ENCODE data around the gene RBPJ.

The RBPJ gene

DNA sequence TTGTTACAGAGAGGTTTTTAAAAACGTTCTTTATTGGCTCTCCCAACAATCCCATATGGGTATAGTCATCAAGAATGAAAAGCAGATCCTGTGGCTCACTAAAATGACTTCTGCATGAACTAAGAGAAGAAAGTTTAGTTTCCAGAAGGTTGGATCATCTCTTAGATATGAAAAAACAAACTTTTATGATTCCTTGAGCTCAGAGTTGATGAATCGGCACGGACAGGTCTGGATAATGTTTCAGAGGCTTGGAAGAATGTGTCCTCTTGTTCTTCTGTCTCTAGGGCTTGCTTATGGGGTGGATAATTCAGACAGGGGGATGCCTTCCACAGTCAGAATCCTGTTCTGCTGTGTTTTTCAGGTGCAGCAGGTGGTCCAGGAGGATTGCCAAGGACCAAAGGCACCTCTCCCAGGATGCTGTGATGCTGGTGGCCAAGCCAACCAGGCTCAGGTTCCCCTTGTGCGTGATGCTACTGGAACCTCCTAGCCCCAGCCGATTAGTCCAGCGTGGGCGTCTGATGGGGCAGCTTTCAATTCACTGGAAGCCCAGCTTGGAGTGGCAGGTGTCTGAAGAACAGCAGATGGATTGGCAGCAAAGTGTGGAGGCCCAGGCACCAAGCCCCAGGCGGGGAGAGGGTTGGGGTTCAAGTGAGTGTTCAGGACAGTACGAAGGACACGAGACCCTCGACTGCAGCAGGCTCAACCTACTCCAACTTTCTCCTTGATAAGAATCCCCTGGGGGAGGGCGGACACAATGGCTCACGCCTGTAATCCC, 139.1 kb downstream of the RBPJ start:
- DNase-seq (ENCODE audit: low read depth): no peak

DNA sequence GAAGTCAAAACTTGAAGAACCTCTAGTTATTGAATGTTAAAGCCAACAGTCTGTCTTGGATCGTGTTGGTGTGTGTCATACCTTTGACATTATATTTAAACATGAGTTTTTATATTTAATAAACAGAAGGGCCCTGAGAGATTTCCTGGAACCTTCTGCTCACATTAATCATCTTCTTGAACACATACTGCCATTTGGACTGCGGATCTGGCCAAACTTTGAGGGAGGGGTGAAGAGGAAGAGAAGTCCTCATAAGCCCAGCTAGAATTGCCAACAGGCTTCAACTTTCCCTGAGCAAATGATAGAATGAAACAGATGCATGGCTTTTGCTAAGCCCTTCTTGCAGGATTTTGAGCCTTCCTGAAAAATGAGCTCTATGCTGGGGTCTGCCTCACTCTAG, 142.1 kb downstream of the RBPJ start:
- DNase-seq (ENCODE audit: low read depth): no peak

DNA sequence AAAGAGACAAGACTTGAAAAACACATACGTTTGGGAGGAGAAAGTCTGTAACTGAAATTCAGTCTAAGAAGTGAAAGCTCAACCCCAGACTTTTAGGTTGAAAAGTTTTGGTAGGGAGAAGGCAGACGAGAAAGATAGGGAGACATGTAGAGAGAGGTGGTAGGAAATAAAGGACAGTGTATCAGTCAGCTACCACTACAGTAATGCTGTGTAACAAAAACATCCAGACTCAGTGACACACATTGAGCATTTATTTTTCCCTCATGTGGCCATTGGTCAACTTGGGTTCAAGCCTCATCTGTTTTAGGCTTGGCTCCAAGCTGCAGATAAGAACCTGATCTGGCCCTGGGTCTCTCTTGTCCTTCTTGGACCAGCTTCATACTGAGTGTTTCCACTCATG, 142.6 kb downstream of the RBPJ start:
- DNase-seq (ENCODE audit: low read depth): no peak

DNA sequence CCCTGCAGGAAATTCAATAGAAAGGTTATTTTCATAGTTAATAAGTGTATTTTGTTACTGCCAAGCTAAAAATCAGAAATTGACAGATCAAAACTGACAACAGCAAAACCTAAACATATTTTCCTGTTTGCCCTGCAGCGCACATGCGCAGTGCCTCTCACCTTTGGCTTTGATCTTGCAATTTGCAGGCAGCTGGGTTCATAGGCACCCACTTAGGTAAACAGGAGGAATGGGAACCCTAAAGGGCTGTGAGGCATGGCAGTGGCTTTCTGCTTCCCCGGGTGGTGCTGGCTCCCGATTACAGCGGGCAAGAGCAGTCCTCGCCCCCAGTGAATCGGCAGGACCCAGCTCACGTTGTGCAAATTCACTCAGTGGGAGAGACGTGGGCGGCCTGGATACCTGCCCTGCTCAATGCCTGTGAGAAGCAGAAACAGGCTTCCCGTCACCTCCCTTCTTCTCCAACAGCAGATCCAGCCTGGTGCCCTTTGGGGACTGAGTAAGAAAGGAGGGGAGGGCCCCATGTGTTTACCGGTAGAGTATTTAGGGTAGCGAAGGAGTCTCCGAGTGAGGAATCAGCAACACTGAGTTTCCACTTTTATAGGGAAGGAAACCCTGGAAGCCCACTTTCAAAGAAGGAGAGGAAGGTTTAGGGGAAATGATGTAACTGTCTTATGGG, 143.7 kb downstream of the RBPJ start:
- DNase-seq (ENCODE audit: low read depth): no peak

DNA sequence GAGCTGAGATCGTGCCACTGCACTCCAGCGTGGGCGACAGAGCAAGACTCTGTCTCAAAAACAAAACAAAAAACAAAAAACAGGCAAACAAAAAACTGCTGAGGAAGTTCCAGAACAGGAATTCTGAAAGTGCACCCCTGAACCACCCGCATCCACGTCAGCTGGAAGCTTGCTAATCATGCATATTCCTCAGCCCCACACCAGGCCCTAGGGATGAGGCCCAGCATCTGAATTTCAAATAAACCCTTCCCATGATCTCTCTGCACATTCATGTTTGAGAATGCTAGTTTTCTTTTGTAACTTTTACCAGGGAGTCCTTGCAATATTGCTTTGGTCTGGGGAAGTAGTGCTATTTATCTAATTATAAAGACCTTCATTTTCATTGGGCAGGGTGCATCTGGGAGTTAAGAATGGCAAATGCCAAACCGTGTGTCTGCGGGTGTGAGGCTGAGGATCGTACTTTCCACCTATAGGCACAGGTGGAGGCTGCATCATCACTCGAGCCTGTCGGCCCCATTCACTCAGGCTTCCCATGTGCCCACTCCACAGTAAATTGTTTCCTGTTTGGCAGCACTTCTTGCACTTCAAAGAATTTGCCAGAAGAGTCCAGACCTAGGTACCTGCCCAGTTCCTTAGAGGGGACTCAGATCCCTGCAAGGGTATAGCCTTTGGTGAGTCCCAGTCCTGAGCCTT, 145.9 kb downstream of the RBPJ start:
- DNase-seq (ENCODE audit: low read depth): no peak

DNA sequence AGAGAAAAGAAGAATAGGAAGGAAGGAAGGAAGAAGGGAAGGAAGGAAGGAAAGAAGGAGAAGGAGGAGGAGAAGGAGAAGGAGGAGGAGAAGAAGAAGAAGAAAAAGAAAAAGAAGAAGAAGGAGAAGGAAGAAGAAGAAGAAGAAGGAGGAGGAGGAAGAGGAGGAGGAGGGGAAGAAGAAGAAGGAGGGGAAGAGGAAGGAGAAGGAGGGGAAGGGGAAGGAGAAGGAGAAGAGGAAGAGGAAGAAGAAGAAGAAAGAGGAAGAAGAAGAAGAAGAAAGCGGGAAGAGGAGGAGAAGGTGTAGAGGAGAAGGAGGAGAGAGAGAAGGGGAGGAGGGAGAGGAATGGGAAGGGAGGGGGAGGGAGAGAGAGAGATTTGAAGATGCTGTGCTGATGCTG, 146.9 kb downstream of the RBPJ start:
- no peak for DNase-seq (ENCODE audit: low read depth)

DNA sequence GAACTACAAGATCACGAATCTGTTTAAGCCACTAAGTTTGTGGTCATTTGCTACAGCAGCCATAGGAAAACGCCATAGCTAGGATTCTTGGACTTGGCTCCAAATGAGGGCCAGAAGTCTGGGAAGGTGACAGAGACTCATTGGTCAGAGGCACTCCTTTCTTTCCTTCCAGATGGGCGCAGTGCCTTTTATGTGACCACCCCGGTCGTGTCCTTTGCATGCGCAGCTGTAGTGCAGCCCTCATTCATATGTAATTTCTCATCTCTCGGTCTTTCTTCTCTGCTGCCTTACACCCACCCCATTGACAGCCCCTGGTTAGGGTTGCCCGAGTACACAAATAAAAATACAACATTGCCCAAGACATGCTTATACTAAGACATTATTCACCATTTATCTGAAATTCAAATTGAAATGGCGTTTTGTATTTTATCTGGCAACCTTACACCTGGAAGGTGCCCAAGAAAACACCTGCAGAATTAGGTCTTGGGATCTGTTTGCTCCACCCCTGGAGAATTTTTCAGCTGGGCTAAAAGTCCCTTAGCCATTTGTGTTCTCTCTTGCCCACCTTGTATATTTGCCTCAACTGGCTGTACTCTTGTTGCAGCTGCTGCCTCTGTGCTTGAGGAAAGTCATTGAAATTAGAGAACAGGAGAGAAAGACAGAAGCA, 147.6 kb downstream of the RBPJ start:
- no peak for DNase-seq (ENCODE audit: low read depth)

DNA sequence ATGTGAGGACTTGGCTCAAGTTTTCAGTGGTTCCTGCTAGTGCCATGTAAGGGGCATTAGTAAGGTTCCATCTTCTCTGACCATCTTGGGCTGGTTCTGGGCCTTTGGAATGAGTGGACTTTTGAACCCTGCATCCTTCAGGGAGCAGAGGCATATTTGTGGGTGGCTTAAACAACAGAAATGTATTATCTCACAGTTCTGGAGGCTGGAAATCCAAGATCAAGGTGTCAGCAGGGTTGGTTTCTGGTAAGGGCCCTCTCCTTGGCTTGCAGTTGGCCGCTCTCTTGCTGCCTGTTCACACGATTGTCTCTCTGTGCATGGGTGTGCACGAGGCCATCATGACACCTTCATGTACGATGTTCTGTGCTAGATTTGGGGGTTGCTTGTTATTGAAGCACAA, 148.2 kb downstream of the RBPJ start:
- no peak for DNase-seq (ENCODE audit: low read depth)

DNA sequence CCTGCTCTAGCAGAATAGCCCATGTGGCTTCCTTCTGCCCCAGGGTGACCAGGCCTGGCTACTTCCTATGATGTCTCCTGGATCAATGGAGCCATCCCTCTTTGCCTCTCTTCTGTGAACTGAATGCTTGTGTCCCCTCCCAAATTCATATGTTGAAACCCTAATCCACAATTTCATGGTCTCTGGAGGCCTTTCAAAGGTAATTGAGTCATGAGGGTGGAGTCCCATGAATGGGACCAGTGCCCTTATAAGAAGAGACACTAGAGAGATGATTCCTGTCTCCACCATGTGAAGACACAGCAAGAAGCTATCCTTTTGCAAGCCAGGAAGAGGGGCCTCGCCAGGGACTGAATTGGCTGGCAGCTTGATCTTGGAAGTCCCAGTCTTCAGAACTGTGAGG, 151.1 kb downstream of the RBPJ start:
- no peak for DNase-seq (ENCODE audit: low read depth)

DNA sequence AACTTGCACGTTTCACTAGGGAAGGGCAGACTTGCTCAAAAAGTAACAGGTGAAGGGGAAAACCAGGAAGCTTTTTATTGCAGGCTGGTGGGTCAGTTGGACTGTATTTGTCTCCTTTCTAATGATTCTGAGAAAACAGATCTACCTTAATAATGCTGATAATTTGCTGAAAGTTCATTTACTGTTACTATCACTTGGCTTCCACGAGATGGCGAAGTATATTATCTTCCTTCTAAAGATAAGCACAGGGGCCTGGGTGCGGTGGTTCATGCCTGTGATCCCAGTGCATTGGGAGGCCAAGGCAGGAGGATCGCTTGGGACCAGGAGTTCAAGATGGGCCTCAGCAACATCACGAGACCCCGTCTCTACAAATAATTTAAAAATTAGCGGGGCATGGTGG, 153.1 kb downstream of the RBPJ start:
- no peak for DNase-seq (ENCODE audit: low read depth)

DNA sequence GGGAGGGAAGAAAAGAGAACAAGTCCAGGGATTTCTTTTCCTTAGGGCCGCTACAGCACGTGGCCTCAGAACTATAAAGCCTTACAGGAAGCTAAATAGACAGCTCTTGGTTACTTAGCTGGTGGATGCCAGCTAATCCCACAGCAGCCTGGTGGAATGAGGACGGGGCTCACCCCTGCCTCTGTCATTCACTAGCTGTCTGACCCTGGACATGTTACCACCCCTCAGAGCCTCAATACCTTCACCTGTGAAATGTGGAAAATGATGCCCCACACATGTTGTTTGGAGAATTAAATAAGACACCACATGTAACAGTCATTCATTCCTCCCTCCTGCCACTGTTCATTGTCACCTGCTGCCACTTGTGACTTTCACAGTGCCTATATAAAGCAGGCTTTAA, 153.7 kb downstream of the RBPJ start:
- DNase-seq (ENCODE audit: low read depth): no peak

DNA sequence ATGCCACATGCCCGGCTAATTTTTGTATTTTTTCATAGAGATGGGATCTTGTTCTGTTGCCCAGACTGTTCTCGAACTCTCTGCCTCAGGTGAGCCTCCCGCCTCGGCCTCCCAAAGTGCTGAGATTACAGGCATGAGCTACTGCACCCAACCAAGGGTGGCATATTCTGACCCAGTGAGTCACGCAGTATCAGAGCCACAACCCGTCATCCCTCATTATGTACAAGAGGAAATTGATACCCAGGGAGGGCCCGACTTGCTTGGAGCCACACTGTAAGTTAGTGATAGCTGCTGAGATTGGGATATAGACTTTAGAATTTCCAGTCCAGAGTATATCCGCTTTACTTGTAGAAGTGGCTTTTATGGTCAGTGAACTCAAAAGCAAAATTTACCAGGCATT, 154.9 kb downstream of the RBPJ start:
- DNase-seq (ENCODE audit: low read depth): no peak

DNA sequence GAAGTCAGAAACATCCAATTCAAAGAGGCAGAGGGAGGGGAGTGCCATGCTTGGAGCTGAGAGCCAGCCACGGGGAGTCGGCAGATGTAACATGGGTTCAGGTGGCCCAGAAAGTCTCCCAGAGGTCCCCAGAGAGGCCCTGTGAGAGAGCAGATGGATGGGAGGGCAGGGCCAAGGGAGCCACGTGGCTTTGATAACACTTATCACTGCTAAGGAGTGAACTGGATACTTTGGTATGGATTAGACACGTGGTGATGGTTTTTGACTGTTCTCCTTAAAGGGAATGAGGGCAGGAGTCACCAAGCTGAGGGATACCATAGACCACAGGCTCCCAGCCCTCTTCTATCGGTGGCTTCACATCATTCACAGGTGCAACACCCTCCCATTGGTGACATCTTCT, 155.7 kb downstream of the RBPJ start:
- no peak for DNase-seq (ENCODE audit: low read depth)

DNA sequence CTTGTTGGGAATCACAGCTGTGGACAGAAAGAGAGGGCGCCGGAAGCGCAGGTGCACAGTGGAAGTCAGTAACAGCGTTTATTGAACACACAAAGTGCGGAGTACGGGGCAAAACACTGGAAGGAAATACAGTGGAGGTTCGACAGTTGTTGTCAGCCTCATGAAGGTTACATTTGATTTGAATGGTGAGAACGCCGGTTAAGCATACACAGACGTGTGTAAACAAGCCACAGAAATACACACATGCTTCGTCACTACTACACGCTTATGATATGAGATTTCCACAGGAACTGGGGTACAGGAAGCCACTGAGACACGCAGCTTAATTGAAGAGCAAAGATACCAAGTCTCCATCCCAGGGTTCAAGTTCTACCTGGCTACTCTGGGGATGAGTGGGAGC, 157.5 kb downstream of the RBPJ start:
- no peak for DNase-seq (ENCODE audit: low read depth)

DNA sequence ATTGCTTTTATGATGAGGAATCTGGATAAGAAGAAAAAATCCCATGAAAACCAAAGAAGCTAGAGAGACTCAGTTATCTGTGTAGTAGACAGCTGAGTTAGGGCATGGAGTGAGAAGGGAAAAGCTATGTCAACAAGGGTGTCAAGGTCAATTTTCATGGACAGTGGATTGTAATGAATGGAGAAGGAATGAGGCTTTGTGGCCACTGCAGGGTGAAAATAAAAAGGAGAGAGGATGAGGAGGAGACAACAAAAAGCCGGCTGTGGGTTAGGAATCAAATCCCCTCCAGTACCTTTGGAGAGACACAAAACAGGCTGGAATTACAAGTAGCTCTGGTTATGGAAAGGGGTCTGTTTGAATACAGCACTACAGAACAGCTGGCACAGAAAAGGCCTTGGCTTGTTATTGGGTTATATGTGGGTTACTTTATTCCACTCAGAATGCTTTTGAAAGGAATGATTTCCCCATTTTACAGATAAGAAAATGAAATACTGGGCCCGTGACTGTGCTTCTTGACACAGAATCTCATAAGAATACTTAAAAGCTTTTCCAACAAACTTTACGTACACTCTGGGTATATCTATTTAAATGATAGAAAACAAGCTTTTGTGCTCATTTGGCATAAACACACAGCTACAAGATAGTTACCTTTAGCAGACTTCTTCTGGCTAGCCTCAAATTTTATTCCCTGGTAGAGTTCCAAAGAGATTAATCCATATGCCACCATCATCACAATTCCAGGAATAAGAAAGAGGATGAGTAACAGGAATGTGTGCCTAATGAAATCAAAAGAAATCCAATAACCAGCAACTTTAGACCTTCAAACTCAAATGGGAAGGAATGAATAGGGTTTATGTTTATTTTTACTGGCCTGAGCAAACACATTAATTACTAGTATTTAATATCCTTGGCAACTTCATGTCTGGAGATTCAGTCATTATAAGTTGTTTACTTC, 162.0 kb downstream of the RBPJ start:
- DNase-seq (ENCODE audit: low read depth): no peak

DNA sequence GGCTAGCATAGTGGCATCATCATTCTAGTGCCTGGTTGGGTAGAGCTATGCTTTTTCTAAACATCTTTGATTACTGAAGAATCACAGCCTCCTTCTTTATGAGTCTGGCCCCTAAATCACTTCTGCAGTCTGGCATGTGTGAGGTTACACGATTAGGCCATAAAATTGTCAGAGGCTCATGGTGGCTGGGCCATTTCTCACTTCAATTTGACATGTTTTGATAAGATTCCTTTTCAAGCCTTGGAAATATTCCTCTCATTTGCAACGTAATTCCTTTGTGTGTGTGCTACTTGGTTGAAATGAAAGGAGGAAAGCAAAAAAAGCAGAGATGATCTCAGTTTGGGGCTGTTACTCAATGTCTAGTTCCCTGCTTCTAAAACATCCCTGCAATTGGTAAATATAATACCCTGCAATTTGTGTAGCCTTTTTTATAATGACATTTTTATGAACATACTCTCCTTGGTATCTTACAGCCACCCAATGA, 163.3 kb downstream of the RBPJ start:
- no peak for DNase-seq (ENCODE audit: low read depth)

DNA sequence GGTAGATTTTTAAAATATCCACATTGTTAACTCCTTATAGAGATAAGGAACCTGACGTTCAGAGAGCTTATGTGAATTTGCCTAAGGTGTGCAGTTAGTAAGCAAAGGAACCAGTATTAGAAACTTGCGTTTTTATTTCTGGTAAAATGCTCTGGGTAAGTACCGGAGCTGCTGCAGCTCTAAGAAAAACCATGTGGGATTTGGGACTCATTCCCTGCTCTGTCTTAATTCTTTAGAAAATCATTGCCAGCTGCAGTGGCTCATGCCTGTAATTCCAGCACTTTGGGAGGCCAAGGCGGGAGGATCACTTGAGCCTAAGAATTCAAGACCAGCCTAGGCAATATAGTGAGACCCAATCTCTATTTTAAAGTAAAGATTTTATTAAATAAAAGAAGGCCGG, 163.7 kb downstream of the RBPJ start:
- no peak for DNase-seq (ENCODE audit: low read depth)
